Activated B cell treated with CpG ODN at 0.5 μM for 24 hours (primary cell): ENCODE data around the gene HPN. TPM values are rescaled to one million over a fixed set of nuclear protein-coding genes. Genes with fewer than 3 reads are reported as not detected.

Experiments
- ATAC-seq: fragments of 200-7000 bp; cut with Tn5 transposase; one replicate; pipeline ENCODE4 v1.10.0; 2021; ENCODE audit warnings: low read depth, mild to moderate bottlenecking, moderate library complexity
- CTCF ChIA-PET: fragments of 350-600 bp; sonication (Branson Sonifier 250); formaldehyde crosslinking; loops from one replicate; lab custom pipeline; 2021; ENCODE audit warnings: antibody characterized with exemption; lab: Charles Lee
- POLR2A ChIA-PET: fragments of 350-600 bp; sonication (Branson Sonifier 250); formaldehyde crosslinking; loops from one replicate; lab custom pipeline; 2021; ENCODE audit warnings: antibody characterized with exemption; lab: Charles Lee
- DNase-seq: peaks from one replicate; pipeline ENCODE4 v3.0.0; 2022
- H3K27ac Mint-ChIP-seq: one replicate; pipeline ENCODE4 v1.8.0; 2020; ENCODE audit warnings: mixed read lengths
- H3K27me3 Mint-ChIP-seq: one replicate; pipeline ENCODE4 v1.8.0; 2021; ENCODE audit warnings: mixed read lengths
- H3K36me3 Mint-ChIP-seq: one replicate; pipeline ENCODE4 v1.8.0; 2021; ENCODE audit warnings: low read depth, mixed read lengths
- H3K4me1 Mint-ChIP-seq: one replicate; pipeline ENCODE4 v1.8.0; 2021; ENCODE audit warnings: mixed read lengths
- H3K4me3 Mint-ChIP-seq: one replicate; pipeline ENCODE4 v1.8.0; 2020; ENCODE audit warnings: mild to moderate bottlenecking, mixed read lengths
- H3K9me3 Mint-ChIP-seq: one replicate; pipeline ENCODE4 v1.8.0; 2020; ENCODE audit warnings: mixed read lengths
- CTCF ChIP-seq: fragments of 200-600 bp; IDR thresholded peaks from one replicate; pipeline ENCODE4 v1.8.0; 2022; ENCODE audit warnings: antibody characterized with exemption, mild to moderate bottlenecking
- intact Hi-C: fragments of 100-400 bp; cut with micrococcal nuclease; formaldehyde crosslinking; loops from one replicate; pipeline ENCODE4 v1.15.1; 2024
- total RNA-seq: library from RNA; stranded (reverse); gene quantifications from 2 replicates; pipeline ENCODE4 v1.2.3, GENCODE V29; 2022

Gene HPN
- total RNA-seq, 1 donor from 2014 or later = not detected

- no peaks in the 10 kb centered on the region for H3K36me3 Mint-ChIP-seq
- H3K9me3 Mint-ChIP-seq = no peaks in the 10 kb centered on the region
- DNase-seq = no peak
- no peak for TF ChIP-seq CTCF
- ChIA-PET CTCF (no interaction called here), POLR2A (interaction anchor here (0.6 to 0.8 kb wide), 4 partner anchors 10 to 110 kb away, joined by 3 to 7 read pairs (median 3); no protein-coding TSS in a partner anchor)
- no peak overlapping the region for H3K27ac Mint-ChIP-seq
- H3K27me3 Mint-ChIP-seq = no peaks in the 10 kb centered on the region
- intact Hi-C loops = loop anchor here (1.0 kb wide), 1 partner anchor 10 kb away; no protein-coding TSS in a partner anchor
- no peak overlapping the region for H3K4me3 Mint-ChIP-seq
- peak; percentile 49 for ATAC-seq
- H3K4me1 Mint-ChIP-seq = peaks cover 49% of the 10 kb centered on the region
Observed at GRCh38 chr19:35074426-35075201, 33.1 kb downstream of the HPN start.

GRCh38 chr19:35075202-35076025 is 33.9 kb downstream of the HPN start:
- Mint-ChIP-seq H3K4me1 (peaks cover 44% of the 10 kb centered on the region), H3K27ac (no peak overlapping the region), H3K9me3 (no peaks in the 10 kb centered on the region), H3K27me3 (no peaks in the 10 kb centered on the region), H3K4me3 (no peak overlapping the region), H3K36me3 (no peaks in the 10 kb centered on the region)
- CTCF ChIA-PET = no interaction called here
- intact Hi-C loops = no loop called here
- POLR2A ChIA-PET = interaction anchor here (0.5 to 0.7 kb wide), 2 partner anchors 11 to 421 kb away, joined by 3 read pairs; no protein-coding TSS in a partner anchor
- TF ChIP-seq CTCF = no peak
- DNase-seq (no peak), ATAC-seq (no peak)

GRCh38 chr19:35076026-35076370 is 34.5 kb downstream of the HPN start:
- TF ChIP-seq CTCF = no peak
- ATAC-seq (no peak), DNase-seq (no peak)
- Mint-ChIP-seq H3K4me3 (no peak overlapping the region), H3K27me3 (no peaks in the 10 kb centered on the region), H3K36me3 (no peaks in the 10 kb centered on the region), H3K4me1 (peaks cover 47% of the 10 kb centered on the region), H3K27ac (no peak overlapping the region), H3K9me3 (no peaks in the 10 kb centered on the region)
- CTCF ChIA-PET = no interaction called here
- intact Hi-C loops = no loop called here
- POLR2A ChIA-PET = interaction anchor here (0.5 kb wide), 1 partner anchor 421 kb away, joined by 3 read pairs; no protein-coding TSS in a partner anchor

- H3K4me1 Mint-ChIP-seq = peaks cover 50% of the 10 kb centered on the region
- H3K27ac Mint-ChIP-seq = no peak overlapping the region
- intact Hi-C loops = no loop called here
- ChIA-PET CTCF (no interaction called here), POLR2A (no interaction called here)
- H3K4me3 Mint-ChIP-seq = no peak overlapping the region
- H3K36me3 Mint-ChIP-seq = no peaks in the 10 kb centered on the region
- ATAC-seq (peak; percentile 7), DNase-seq (no peak)
- no peaks in the 10 kb centered on the region for H3K9me3 Mint-ChIP-seq
- no peaks in the 10 kb centered on the region for H3K27me3 Mint-ChIP-seq
- no peak for TF ChIP-seq CTCF
Observed at GRCh38 chr19:35076657-35077056, 35.1 kb downstream of the HPN start.
